GM19455 (cell line): Measurements from ENCODE around the gene LRPAP1.

Experiments used
- ATAC-seq: cut with Tn5 transposase; IDR thresholded peaks from one replicate; pipeline ENCODE4 v1.9.1; 2021; ENCODE audit not compliant: unreplicated experiment

The LRPAP1 gene

DNA sequence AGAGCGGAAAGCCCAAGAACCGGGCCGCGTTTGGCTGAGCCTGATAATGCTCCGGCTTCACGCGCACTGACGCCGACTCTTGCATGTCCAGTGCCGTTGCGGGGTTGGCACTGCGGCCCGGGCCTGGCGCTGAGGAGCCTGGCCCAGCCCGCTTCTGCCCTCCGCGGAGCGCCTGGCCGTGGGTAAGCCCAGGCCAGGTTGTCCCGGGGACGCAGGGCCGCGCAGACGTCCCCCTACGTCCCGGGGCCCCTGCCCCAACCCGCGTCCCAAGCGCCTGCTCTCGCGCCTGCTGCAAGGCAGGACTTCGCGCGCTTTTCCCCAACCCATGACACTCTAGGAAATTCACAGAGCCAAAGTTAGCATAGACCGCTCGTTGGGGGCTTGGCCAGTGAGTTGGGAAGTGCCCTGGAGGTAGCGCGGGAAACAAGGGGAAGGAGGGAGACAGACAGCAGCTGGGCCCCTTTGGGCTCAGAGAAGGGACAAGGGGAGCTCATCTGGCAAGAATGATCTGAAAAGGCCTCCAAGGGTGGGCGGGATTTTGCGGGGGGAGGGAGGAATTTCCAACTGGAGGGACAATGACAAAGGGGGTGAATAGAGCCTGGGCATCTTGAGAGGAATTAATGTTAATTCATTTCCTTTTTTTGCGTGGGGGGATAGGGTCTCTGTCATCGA lies 665 bp upstream of the LRPAP1 start:
- ATAC-seq: peak; percentile 10

DNA sequence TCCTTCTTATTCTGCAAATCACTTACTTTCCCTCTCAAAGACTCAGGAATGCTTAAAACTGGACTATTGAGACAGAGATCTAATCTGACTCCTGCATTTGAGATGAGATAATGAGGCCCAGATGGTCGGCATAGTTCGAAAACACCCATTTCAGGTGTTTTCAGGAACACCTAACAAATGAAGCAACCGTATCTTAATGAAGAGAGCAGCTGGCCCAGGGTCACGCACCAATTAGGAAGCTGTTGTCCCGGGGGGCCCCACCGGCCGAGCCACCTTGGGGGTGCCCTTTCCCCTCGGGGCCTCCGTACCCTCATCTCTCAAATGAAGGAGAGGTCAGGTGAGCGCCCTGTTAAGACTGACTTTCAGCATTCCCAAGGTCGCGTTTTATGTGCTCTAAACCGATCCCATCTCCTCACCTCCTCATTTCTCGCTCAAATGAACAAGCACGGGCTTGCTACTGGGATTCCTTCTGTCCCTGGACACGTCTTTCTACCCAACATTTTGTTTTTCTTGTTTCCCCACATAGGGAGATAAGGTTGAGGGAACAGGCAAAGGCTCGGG lies 824 bp downstream of the LRPAP1 start:
- ATAC-seq: no peak

DNA sequence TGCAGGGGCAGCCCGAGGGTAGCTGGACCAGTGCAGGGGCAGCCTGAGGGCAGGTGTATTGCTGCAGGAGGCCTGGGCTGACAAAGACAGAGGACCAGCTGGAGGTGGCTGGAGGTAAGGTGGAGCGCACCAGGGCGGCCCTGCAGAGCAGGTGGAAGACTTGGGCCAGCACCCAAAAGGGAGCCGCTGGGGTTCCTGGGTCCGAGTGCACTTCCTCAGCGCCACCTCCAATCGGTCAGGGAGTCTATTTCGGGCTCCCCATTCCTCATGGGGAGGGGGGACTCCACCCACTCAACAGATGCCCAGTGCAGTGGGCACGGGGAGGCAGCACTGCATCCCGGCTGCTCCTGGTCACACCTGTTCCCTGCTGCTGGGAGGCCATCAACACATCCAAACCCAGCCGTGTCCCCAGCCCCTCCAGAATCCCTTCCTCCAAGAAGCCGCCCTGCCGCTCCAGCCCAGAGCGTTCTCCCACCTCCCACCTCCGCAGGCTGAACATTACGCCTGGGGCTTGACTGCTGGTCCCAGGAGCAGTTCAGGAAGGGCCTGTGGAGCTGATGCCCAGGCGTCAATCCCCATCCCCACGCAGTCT lies 1.5 kb downstream of the LRPAP1 start:
- ATAC-seq: no peak

DNA sequence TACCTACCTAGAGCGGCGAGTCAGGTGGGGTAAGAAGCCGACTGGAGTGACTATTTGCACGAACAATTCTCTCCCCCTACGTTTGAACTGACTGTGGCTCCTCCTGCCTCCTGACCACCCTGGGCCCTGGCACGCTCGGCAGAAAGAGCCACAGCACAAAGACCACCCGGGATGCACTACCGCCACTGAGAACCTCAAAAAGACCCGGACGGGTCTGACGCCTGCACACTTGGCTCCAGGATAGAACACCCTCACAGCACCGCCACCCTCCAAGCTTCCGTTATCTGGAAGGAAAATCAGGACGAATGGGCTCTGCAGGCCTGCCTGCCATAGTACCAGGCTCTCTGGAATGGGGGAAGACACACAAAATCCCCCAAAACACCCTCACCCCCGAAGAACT lies 2.2 kb downstream of the LRPAP1 start:
- ATAC-seq: no peak

DNA sequence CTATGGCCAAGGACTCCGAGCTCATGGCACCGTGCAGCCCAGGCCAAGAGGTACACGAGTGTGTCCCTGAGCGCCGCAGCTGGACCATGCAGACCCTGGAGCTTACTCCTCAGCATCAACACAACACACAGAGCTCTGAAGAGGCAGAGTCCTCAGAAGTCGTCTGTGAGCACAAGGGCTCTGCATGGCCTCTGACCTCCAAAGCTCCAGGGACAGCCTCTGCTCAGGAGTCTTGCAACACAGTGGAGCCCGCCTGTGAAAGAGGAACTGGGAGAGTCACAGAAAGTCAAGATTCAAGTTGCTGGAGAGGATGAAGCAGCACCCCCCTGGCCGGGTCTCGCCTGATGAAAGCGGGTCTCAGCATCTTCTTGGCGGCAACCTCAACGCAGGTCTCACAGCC lies 2.9 kb downstream of the LRPAP1 start:
- ATAC-seq: no peak

DNA sequence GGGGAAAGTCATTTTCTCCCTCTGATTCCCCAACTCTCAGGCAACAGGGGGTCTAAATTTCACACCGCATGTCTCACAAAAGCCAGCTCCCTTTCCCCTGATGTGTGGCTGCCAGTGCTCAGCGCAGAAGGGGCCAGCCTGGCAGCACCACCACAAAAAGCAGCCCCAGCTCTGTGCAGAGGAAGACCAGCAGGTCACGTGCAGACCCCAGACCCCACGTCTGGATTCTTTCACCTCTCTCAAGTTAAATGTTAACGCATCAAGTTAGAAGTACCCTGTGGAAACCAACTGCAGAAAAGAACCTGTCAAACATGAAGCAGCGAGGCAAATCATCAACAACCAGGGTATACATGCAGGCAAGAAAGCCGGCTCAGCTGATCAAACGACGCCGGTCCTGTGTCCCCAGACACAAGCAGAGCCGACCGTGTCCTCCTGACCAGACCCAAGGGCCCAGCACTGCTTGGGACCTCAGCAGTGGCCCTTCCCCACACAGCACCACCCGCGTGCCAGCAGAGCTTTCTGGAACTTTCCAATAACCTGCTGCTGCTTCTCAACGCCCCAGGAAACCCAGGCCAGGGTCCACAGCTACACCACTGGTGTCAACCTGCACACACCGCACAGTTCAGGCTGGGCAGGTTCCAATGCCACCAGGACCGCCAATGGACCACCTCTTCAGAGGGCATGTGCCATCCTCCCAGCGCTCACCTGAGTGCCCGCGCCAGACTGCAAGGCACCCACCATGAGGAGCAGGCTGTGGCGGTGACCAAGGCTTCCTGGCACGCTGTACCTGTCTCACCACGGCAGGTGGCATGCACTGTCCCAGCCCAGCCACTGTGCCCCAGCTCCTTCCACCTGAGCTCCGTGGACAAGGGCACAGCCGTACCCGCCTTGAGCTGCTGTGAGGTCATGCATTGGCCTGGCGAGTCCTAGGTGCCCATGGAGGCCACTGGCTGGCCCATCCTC lies 4.0 kb downstream of the LRPAP1 start:
- no peak for ATAC-seq

DNA sequence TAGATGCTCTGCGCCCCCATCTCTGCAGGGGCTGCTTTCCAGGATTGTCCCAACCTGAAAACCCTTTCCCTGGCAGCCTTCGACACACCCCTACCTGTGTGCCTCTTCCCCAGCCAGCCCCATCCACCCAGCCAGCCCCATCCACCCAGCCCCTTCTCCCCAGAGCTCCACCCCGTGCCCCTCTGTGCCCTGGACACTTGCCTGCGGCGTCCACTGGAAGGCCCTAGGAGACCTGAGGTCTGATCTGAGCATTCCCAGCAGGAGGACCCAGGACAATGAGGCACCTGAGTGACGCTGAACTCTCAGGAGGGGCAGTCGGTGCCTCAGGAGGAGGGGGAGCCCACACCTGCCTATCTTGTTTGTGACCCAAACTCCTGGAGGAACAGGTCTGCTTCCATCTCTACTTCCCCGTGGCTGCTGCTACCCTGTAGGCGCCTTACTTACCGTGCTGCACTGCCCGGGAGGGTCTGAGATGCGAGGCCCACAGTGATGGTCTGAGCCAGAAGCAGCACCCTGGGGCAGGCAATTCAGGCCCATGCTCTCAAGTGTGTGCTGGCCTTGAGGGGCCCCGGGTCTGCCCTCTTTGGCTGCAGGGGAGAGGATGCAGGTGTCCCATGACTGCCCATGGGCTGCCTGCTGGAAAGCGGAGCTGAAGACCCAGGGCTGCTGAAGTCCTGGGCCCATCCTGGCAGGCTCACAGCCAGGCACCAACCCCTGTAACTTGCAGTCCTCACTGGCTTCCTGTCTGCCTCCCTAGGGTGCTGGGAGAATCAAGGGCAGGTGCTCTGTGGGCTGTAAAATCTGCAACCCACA lies 4.9 kb downstream of the LRPAP1 start:
- ATAC-seq: no peak

DNA sequence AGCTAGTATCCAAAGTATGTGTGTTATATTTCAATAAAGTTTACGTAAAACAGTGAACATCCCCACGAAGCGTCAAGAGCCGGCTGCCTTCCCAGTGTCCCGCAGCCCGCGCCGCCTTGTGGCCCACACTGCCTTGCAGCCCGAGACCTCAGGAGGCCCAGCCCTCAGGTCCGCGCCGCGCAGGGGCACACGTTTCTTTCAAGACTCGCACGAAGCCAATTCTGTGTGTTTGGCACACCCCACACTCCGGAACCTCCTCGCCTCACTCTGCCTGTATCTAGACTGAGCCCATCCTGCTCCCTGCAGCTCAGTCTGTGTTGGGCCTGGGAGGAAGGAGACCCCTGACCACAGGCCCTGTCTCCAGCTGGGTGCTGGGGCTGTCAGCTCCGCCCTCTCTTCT lies 5.8 kb downstream of the LRPAP1 start:
- no peak for ATAC-seq

DNA sequence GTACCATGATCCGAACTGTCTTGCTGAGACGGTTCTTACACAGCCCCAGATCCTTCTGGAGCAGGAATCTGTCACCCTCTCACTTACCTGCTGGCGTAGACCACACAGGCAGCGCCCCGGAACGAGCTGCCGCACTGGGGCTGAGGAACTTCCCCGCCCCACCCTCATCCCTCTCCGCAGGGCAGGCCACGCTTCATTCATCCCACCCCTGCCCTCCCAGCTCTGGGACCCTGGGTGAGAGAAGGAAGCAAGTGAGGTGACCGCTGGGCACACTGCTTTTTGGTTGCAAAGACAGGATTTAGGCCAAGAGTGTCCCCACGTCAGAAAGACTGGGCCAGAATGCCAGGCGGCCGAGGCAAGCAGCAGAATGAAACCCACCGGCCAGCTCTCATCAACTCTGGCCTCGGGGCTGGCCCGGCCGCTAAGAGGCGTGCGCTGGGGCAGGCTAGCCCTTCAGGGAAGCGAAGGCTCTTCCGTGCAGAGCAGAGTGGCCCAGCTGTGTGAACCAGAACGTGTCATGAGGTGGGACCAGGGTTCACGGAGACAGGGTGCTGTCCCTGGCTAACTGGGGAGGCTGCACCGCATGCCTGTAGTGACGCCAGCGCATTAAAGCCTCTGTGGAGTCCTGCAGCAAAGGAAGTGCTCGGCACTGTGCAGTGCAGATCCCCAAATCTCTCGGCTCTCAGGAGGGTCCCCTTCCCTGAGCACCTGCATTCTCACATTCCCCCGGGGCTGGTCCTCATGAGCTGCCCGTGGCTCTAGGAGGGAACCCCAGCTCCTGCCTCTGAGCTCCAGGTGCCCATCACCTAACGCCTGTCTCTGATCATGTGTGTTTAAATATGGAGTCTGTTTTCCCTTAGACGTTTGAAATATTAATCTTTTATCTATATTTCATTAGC lies 6.4 kb downstream of the LRPAP1 start:
- ATAC-seq: no peak

DNA sequence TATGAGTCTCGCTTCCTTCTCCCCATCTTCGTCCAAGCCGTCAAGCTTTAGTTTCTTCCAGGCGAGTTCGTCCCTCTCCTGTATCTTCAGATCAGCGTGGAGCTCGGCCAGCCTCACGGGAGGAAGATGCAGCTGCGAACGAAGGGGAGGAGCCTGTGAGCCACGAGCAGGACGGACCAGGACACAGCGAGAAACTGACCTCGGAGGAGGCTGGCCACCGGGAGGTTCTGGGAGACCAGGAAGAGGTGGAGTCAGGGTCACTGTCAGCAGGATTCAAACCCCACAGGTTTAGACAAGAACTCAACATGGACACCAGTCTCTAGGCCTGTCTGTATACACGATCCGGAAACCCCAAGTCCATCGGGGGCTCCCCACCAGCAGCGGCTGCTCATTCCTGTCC lies 7.3 kb downstream of the LRPAP1 start:
- no peak for ATAC-seq

DNA sequence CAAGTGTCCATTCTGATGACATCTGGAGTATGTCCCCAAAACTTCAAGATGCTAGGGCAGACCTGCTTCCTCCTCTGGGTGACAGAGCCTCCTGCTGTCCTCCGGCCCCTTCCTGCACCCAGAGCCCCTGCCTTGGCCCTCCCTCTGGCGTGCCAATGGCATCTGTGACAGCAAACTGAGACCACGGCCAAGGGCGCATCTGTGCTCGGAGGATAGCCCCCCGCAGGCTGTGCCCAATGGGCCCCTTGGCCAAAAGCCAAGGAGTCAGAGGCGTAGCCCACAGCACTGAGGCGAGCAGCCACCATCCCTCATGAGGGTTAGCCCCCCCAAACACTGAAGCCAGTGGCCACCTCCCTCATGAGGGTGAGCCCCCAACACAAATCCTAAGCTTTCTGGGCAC lies 7.9 kb downstream of the LRPAP1 start:
- ATAC-seq: no peak

DNA sequence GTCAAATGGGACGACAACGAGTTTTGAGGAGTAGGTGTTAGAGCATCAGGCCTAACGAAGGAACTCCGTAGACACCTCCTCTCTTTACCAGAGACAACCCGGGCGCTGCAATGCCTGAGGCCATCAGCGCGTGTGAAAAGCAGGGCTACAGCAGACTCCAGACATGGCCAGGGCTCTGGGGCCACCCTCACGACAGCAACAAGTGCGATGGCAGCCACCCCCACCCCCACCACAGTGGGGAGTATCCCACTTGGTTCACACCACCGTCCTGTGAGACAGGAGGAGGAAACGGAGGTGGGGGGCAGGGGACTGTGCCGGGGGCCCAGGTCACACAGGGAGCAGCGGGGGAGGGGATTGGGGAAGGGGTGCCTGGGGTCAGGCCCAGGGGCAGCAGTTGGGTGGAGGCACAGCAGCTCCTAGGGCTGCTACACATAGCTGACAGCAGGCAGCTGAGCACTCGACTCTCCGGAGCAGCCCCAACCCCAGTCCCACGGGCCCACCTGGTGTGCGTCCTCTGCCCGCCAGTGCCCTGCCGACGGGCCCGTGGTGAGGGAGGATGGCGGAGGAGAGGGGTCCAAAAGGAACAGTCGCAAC lies 8.5 kb downstream of the LRPAP1 start:
- ATAC-seq: no peak

DNA sequence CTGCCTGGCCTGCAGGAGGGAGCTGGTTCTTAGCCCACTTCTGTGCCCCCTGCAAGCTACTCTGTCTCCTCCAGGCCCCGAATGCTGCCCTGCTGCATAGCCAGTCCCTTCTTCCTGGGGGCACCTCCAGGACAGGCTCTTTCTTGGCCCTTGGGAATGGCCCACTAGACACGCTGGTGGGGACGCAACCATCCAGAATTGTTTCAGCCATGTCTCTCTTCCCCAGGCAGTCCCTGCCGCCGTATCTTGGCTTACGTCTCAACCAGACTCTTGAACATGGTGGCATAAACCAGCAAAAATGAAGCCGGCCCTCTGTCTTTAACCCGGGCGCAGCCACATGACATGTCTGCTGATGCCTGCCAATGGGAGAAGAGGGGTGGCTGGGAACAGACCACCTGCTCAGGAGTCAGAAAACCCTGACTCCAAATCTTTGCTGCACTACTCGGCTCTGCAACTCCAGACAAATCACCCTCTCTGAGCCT lies 9.0 kb downstream of the LRPAP1 start:
- no peak for ATAC-seq

DNA sequence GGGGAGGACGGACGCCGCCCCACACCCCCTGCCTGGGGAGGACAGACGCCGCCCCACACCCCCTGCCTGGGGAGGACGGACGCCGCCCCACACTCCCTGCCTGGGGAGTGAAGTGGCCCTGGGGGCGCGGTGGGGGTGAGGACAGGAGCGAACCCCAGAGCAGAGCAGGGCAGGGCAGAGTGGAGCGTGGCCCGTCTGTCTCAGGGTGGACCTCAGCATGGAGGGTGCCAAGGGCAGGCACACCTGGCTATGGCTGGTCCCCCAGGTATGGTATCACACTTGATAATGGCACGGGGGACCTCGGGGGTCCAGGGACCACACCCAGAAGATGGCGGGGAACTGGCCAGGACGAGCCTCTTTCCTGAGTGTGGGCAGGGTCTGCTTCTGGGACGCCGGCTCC lies 9.6 kb downstream of the LRPAP1 start:
- ATAC-seq: no peak

DNA sequence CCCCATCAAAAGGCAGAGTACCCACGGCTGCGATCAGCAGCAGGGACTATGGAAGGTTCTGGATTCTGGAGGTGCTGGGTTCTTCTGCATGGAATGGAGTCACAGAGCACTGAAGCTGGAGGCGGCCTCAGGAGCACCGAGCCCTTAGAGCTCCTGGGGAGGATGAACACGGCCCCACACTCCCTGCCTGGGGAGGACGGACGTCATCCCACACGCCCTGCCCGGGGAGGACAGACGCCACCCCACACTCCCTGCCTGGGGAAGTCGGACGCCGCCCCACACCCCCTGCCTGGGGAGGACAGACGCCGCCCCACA lies 9.9 kb downstream of the LRPAP1 start:
- no peak for ATAC-seq

DNA sequence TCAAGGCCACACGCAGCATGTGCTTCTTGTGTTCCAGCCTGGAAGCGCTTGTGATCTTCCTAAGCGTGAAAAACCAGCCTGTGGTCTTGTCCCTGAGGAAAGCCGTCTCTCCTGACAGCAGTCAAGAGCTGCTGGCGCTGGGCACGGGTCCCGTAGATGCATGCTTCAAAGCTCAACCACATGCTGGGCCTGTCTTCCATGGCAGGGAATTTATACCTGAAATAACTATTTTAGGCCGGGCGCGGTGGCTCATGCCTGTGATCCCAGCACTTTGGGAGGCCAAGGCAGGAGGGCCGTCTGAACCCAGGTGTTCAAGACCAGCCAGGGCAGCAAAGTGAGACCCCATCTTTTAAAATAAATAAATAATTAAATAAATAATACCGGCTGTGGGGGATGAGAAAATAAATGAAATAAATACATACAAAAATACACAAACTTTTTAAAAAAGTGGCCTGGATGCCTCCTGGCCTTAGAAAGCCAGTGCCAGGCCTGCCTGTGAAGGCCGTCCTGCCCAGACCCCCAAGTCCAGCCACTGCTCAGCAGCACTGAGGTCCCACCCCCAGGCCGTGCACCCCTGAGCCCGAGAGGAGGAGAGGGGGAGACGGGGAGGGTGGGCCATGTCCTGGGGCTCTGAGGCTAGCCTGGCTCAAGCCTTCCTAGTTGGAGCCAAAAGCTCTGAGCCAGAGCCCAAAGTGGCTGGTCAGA lies 10.4 kb downstream of the LRPAP1 start:
- ATAC-seq: no peak

DNA sequence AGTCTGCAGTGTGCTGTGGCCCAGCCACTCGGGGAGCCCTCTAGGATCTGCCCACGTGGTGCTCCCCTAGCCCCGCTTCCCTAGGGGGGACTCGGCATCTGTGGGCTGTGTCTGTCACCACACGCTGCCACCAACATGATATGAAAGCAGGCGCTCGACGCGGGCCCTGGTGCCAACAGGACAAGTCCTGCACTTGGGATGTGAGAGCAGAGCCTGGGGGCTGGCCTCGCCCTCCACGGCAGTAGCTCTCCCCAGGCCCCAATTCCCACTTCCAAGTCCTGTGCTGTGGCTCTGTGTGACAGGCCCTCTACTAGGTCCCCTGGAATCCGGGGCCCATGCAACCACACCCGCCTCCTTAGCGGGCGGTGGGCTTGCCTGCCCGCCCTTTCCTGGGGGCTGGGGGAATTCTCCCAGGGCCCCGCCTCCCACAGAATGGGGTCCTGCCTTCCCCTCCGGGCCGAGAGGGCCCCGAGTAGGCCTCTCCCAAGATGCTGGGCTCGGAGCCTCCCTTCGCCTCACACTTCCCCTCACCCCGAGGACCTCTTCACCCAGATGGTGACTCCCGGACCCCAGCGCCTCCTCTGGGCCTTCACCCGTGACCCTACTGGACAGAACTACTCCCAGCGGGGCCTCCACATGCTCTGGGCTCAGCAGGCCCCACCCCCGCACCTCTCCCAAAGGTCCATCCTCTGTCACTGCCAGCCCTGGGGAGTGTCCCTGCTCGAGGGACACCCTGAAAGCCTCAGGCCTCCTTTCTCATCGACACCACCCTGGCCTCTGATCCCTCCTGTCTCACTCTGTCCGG lies 11.2 kb downstream of the LRPAP1 start:
- no peak for ATAC-seq

DNA sequence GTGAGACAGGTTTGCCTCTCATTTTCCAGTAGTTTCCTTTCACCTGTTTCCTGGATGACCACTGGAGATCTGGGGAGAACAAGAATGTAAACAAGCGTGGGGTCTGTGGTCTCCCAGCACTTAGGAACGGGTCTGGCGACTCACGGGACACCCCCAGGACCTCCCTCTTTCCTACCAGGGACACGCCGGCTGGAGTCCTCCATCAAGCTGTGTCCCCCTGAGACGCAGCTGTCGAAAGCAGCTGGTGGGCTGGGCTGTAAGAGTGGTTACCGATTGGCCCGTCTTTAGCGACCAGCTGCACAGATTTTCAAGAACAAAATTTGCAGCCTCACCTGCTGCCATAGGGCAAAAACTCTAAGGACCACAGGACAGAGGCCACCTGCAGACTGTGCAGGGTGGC lies 11.9 kb downstream of the LRPAP1 start:
- no peak for ATAC-seq
